ENCODE measurements around the gene LHX6.

The LHX6 gene

GRCh38 chr9:122195875-122196274 lies 32.9 kb downstream of the LHX6 start:
- H3K4me3 ChIP-seq (ENCODE audit: insufficient read depth in 1 of 2, low read depth in 1 of 2, low read length in 2 of 2), result no peak overlapping the region
- WGBS, result 90% methylated on average over 3 of the region's 4 CpGs
- H3K23ac ChIP-seq (ENCODE audit: low read length in 2 of 2), result no peak overlapping the region
- H2BK12ac ChIP-seq (ENCODE audit: low read length in 2 of 2), result no peak overlapping the region
- peaks cover 1% of the 10 kb centered on the region for H3K4me1 ChIP-seq (ENCODE audit: control insufficient read depth, insufficient read depth, low read depth, low read length)
- no peak overlapping the region for H4K8ac ChIP-seq (ENCODE audit: low read length)
- H4K91ac ChIP-seq (ENCODE audit: low read length), result no peak overlapping the region
- no peak for DNase-seq
- H3K18ac ChIP-seq (ENCODE audit: low read depth in 1 of 2, low read length in 2 of 2), result no peak overlapping the region
- no peak overlapping the region for H2AK5ac ChIP-seq (ENCODE audit: low read length, severe bottlenecking)
- no peak overlapping the region for H3K9ac ChIP-seq (ENCODE audit: low read length)
- H3K14ac ChIP-seq (ENCODE audit: low read length in 2 of 2), result no peak overlapping the region
- peaks cover 23 to 40% of the 10 kb centered on the region in 2 experiments for H3K27me3 ChIP-seq (ENCODE audit: control insufficient read depth in 1 of 2, insufficient read depth in 1 of 2, low read length in 2 of 2)
- H2BK120ac ChIP-seq (ENCODE audit: low read depth, low read length), result no peak overlapping the region
- no peak overlapping the region for H2AFZ ChIP-seq (ENCODE audit: low read depth, low read length)
- no peaks in the 10 kb centered on the region for H3K9me3 ChIP-seq (ENCODE audit: control insufficient read depth, low read length)
- H3K36me3 ChIP-seq (ENCODE audit: control insufficient read depth in 1 of 2, insufficient read depth in 2 of 2, low read depth in 1 of 2, low read length in 2 of 2), result no peaks in the 10 kb centered on the region
- no peaks in the 10 kb centered on the region for H3K79me1 ChIP-seq (replicated peaks; ENCODE audit: low read length, poor library complexity, severe bottlenecking)
- no peak overlapping the region for H2BK15ac ChIP-seq (ENCODE audit: low read depth, poor library complexity, severe bottlenecking)
- H3K27ac ChIP-seq (ENCODE audit: low read length, poor library complexity, severe bottlenecking), result no peak overlapping the region
- no peak overlapping the region for H3K4me2 ChIP-seq (ENCODE audit: low read length, poor library complexity, severe bottlenecking)
- H2BK5ac ChIP-seq (ENCODE audit: low read depth, low read length, poor library complexity, severe bottlenecking), result no peak overlapping the region
- H3K4ac ChIP-seq (ENCODE audit: low read depth in 1 of 2, low read length in 2 of 2), result no peak overlapping the region

- Histone ChIP-seq H2BK120ac (ENCODE audit: low read depth, low read length) (no peak overlapping the region), H3K4me3 (ENCODE audit: insufficient read depth in 1 of 2, low read depth in 1 of 2, low read length in 2 of 2) (no peak overlapping the region), H3K27ac (ENCODE audit: low read length, poor library complexity, severe bottlenecking) (no peak overlapping the region), H3K9me3 (ENCODE audit: control insufficient read depth, low read length) (no peaks in the 10 kb centered on the region), H3K14ac (ENCODE audit: low read length in 2 of 2) (no peak overlapping the region), H2BK5ac (ENCODE audit: low read depth, low read length, poor library complexity, severe bottlenecking) (no peak overlapping the region), H4K8ac (ENCODE audit: low read length) (no peak overlapping the region), H3K27me3 (ENCODE audit: control insufficient read depth in 1 of 2, insufficient read depth in 1 of 2, low read length in 2 of 2) (peaks cover 23 to 37% of the 10 kb centered on the region in 2 experiments), H3K4ac (ENCODE audit: low read depth in 1 of 2, low read length in 2 of 2) (no peak overlapping the region), H3K23ac (ENCODE audit: low read length in 2 of 2) (no peak overlapping the region), H2BK15ac (ENCODE audit: low read depth, poor library complexity, severe bottlenecking) (no peak overlapping the region), H3K18ac (ENCODE audit: low read depth in 1 of 2, low read length in 2 of 2) (no peak overlapping the region), H3K9ac (ENCODE audit: low read length) (no peak overlapping the region), H2AFZ (ENCODE audit: low read depth, low read length) (no peak overlapping the region), H3K4me2 (ENCODE audit: low read length, poor library complexity, severe bottlenecking) (no peak overlapping the region), H3K36me3 (ENCODE audit: control insufficient read depth in 1 of 2, insufficient read depth in 2 of 2, low read depth in 1 of 2, low read length in 2 of 2) (no peaks in the 10 kb centered on the region), H4K91ac (ENCODE audit: low read length) (no peak overlapping the region), H2AK5ac (ENCODE audit: low read length, severe bottlenecking) (no peak overlapping the region), H3K4me1 (ENCODE audit: control insufficient read depth, insufficient read depth, low read depth, low read length) (peaks cover 1% of the 10 kb centered on the region), H3K79me1 (replicated peaks; ENCODE audit: low read length, poor library complexity, severe bottlenecking) (no peaks in the 10 kb centered on the region), H2BK12ac (ENCODE audit: low read length in 2 of 2) (no peak overlapping the region)
- 68% methylated on average over 6 of the region's 6 CpGs for WGBS
- DNase-seq, result no peak
These were observed 35.1 kb downstream of the LHX6 start for GRCh38 chr9:122193651-122194050.

GRCh38 chr9:122192914-122193525 lies 35.7 kb downstream of the LHX6 start:
- WGBS, result 84% methylated on average over 13 of the region's 16 CpGs
- Histone ChIP-seq H3K4ac (ENCODE audit: low read depth in 1 of 2, low read length in 2 of 2) (no peak overlapping the region), H3K79me1 (replicated peaks; ENCODE audit: low read length, poor library complexity, severe bottlenecking) (no peaks in the 10 kb centered on the region), H3K27me3 (ENCODE audit: control insufficient read depth in 1 of 2, insufficient read depth in 1 of 2, low read length in 2 of 2) (peaks cover 18 to 36% of the 10 kb centered on the region in 2 experiments), H3K9ac (ENCODE audit: low read length) (no peak overlapping the region), H3K27ac (ENCODE audit: low read length, poor library complexity, severe bottlenecking) (no peak overlapping the region), H2AK5ac (ENCODE audit: low read length, severe bottlenecking) (no peak overlapping the region), H2BK15ac (ENCODE audit: low read depth, poor library complexity, severe bottlenecking) (no peak overlapping the region), H3K36me3 (ENCODE audit: control insufficient read depth in 1 of 2, insufficient read depth in 2 of 2, low read depth in 1 of 2, low read length in 2 of 2) (no peaks in the 10 kb centered on the region), H3K4me2 (ENCODE audit: low read length, poor library complexity, severe bottlenecking) (no peak overlapping the region), H2AFZ (ENCODE audit: low read depth, low read length) (no peak overlapping the region), H3K9me3 (ENCODE audit: control insufficient read depth, low read length) (no peaks in the 10 kb centered on the region), H4K8ac (ENCODE audit: low read length) (no peak overlapping the region), H2BK120ac (ENCODE audit: low read depth, low read length) (no peak overlapping the region), H3K4me3 (ENCODE audit: insufficient read depth in 1 of 2, low read depth in 1 of 2, low read length in 2 of 2) (no peak overlapping the region), H2BK12ac (ENCODE audit: low read length in 2 of 2) (no peak overlapping the region), H3K4me1 (ENCODE audit: control insufficient read depth, insufficient read depth, low read depth, low read length) (peaks cover 1% of the 10 kb centered on the region), H3K23ac (ENCODE audit: low read length in 2 of 2) (no peak overlapping the region), H4K91ac (ENCODE audit: low read length) (no peak overlapping the region), H3K14ac (ENCODE audit: low read length in 2 of 2) (no peak overlapping the region), H3K18ac (ENCODE audit: low read depth in 1 of 2, low read length in 2 of 2) (no peak overlapping the region), H2BK5ac (ENCODE audit: low read depth, low read length, poor library complexity, severe bottlenecking) (no peak overlapping the region)
- DNase-seq, result no peak

- Histone ChIP-seq H3K18ac (ENCODE audit: low read depth in 1 of 2, low read length in 2 of 2) (no peak overlapping the region), H2BK12ac (ENCODE audit: low read length in 2 of 2) (no peak overlapping the region), H3K4me2 (ENCODE audit: low read length, poor library complexity, severe bottlenecking) (no peak overlapping the region), H3K4ac (ENCODE audit: low read depth in 1 of 2, low read length in 2 of 2) (no peak overlapping the region), H2BK15ac (ENCODE audit: low read depth, poor library complexity, severe bottlenecking) (no peak overlapping the region), H4K91ac (ENCODE audit: low read length) (no peak overlapping the region), H3K14ac (ENCODE audit: low read length in 2 of 2) (peak overlapping the region in 1 of 2 experiments; percentile 62), H3K9me3 (ENCODE audit: control insufficient read depth, low read length) (no peaks in the 10 kb centered on the region), H3K4me3 (ENCODE audit: insufficient read depth in 1 of 2, low read depth in 1 of 2, low read length in 2 of 2) (no peak overlapping the region), H2BK5ac (ENCODE audit: low read depth, low read length, poor library complexity, severe bottlenecking) (no peak overlapping the region), H3K27me3 (ENCODE audit: control insufficient read depth in 1 of 2, insufficient read depth in 1 of 2, low read length in 2 of 2) (peaks cover 11 to 29% of the 10 kb centered on the region in 2 experiments), H4K8ac (ENCODE audit: low read length) (no peak overlapping the region), H3K79me1 (replicated peaks; ENCODE audit: low read length, poor library complexity, severe bottlenecking) (no peaks in the 10 kb centered on the region), H3K4me1 (ENCODE audit: control insufficient read depth, insufficient read depth, low read depth, low read length) (peaks cover under 1% of the 10 kb centered on the region), H3K23ac (ENCODE audit: low read length in 2 of 2) (no peak overlapping the region), H3K36me3 (ENCODE audit: control insufficient read depth in 1 of 2, insufficient read depth in 2 of 2, low read depth in 1 of 2, low read length in 2 of 2) (no peaks in the 10 kb centered on the region), H3K9ac (ENCODE audit: low read length) (no peak overlapping the region), H2AK5ac (ENCODE audit: low read length, severe bottlenecking) (no peak overlapping the region), H2BK120ac (ENCODE audit: low read depth, low read length) (no peak overlapping the region), H2AFZ (ENCODE audit: low read depth, low read length) (no peak overlapping the region), H3K27ac (ENCODE audit: low read length, poor library complexity, severe bottlenecking) (no peak overlapping the region)
- DNase-seq, result no peak
- 82% methylated on average over 5 of the region's 5 CpGs for WGBS
These were observed 36.4 kb downstream of the LHX6 start for GRCh38 chr9:122192261-122192875.
